Breast epithelium (tissue), 4 donors: ENCODE results near the gene HDAC6. TPM values are rescaled to one million over a fixed set of nuclear protein-coding genes. Genes with fewer than 3 reads are reported as not detected.

Experiments
- DNase-seq, 2 donors: peaks; one replicate each; pipeline ENCODE4 v3.0.0-alpha.2; 2019; ENCODE audit warnings: low spot score in 2 of 2
- H3K27ac ChIP-seq, 2 donors: fragments of 200-600 bp; sonication (generic) in 1 of 2; one replicate each; pipeline ENCODE4 v1.5.1; 2016 to 2019; ENCODE audit warnings: mild to moderate bottlenecking in 1 of 2
- H3K27me3 ChIP-seq, 2 donors: fragments of 200-600 bp; sonication (generic) in 1 of 2; one replicate each; pipeline versions ENCODE4 v1.5.1 to v1.6.0; 2017 to 2019; ENCODE audit warnings: control low read depth in 1 of 2, mild to moderate bottlenecking in 1 of 2
- H3K36me3 ChIP-seq: fragments of 200-600 bp; one replicate; pipeline ENCODE4 v1.5.1; 2019
- H3K4me1 ChIP-seq, 2 donors: fragments of 200-600 bp; sonication (generic); one replicate each; pipeline ENCODE4 v1.5.1; 2016 to 2019; ENCODE audit warnings: control low read depth in 1 of 2
- H3K4me3 ChIP-seq, 3 donors: fragments of 200-600 bp; sonication (generic); 1 replicate in 2 of 3; 2 replicates in 1 of 3; pipeline ENCODE4 v1.5.1; 2016 to 2019; ENCODE audit warnings: mild to moderate bottlenecking in 3 of 3, moderate library complexity in 2 of 3
- H3K9me3 ChIP-seq, 2 donors: fragments of 200-600 bp; sonication (generic) in 1 of 2; one replicate each; pipeline ENCODE4 v1.5.1; 2016 to 2019; ENCODE audit warnings: control low read depth in 1 of 2
- CTCF ChIP-seq, 3 donors: fragments of 450-650 bp; IDR thresholded peaks; one replicate each; pipeline ENCODE4 v1.5.1; 2016 to 2017; ENCODE audit warnings: antibody characterized with exemption in 3 of 3, mild to moderate bottlenecking in 3 of 3, moderate library complexity in 3 of 3
- POLR2A ChIP-seq: fragments of 450-650 bp; IDR thresholded peaks from one replicate; pipeline ENCODE4 v1.6.1; 2016; ENCODE audit warnings: antibody characterized with exemption, mild to moderate bottlenecking, moderate library complexity
- POLR2AphosphoS5 ChIP-seq, 3 donors: sonication (generic); formaldehyde crosslinking; IDR thresholded peaks; one replicate each; pipeline ENCODE4 v1.6.1; 2017; ENCODE audit warnings: antibody characterized with exemption in 3 of 3
- intact Hi-C: fragments of 100-400 bp; cut with DNase I; formaldehyde crosslinking; loops from one replicate; pipeline ENCODE4 v1.15.1; 2023; ENCODE audit warnings: low total_unique reads
- total RNA-seq, 3 donors: library from RNA; depleted of rRNA; stranded (reverse); fragments of >200 nt; gene quantifications; one replicate each; pipeline ENCODE4 v1.1.0, GENCODE V29; 2016

HDAC6 gene
- total RNA-seq, 3 donors from 2014 or later: 78.2 to 86.2 (median 84.3) TPM

DNA sequence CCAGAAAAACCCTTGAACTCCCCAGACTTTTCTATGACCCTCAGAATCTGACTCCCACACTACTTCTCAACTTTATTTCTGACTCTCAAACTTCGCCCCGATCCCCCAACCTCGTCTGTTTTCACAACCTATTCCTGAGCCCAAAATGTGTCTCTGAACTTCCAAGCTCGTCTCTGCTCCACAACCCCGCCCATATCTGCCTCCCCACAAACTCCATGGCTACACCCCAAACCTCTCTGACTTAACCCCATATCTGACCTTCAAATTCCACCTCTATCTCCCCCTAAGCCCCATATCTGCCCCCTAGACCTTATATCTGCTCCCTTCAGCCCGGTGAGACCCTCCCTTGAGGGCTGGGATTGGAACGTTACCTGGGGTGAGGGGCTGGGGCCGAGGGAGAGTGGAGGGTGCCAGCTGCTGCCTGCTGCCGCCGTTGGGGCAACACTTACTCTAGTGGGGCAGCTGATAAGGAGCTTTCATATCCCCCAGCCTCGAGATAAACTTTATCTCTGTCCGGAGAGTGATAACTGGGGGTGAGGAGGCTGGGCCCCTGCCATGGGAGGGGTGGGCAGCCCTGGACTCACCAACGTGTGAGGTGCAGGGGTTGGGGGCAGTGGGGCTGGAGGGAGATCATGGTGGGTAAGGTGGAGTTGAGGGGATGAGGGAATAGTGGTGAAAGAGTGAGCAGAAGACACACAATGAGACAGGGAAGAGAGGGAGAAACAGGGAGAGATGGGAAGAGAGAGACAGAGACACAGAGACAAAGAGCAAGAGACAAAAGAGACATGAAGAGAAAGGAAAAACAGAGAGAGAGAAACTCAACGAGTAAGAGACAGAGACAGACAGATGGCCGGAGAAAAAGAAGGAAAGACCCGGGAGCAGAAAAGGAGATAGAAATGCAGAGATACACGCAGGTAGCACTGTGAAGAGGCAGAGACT lies 14.1 kb upstream of the HDAC6 start:
- H3K27me3 ChIP-seq: peaks cover 0 to 63% of the 10 kb centered on the region in 2 donors

GRCh38 chrX:48789366-48790220 lies 12.3 kb upstream of the HDAC6 start:
- TF ChIP-seq POLR2A (no peak), CTCF (IDR thresholded peaks at IDR 0.05) (no peak), POLR2AphosphoS5 (IDR thresholded peaks at IDR 0.05) (no peak)
- Histone ChIP-seq H3K9me3 (no peaks in the 10 kb centered on the region), H3K4me3 (no peak overlapping the region), H3K27me3 (peaks cover 0 to 69% of the 10 kb centered on the region in 2 donors), H3K4me1 (no peaks in the 10 kb centered on the region), H3K27ac (no peak overlapping the region), H3K36me3 (no peaks in the 10 kb centered on the region)
- no peak for DNase-seq
- intact Hi-C loops: no loop called here

More for the DNA sequence above, 14.1 kb upstream of the HDAC6 start:
- intact Hi-C loops: no loop called here
- Histone ChIP-seq H3K36me3 (no peaks in the 10 kb centered on the region), H3K9me3 (no peaks in the 10 kb centered on the region), H3K27ac (no peak overlapping the region), H3K4me3 (no peak overlapping the region), H3K4me1 (no peaks in the 10 kb centered on the region)
- no peak for DNase-seq
- no peak for TF ChIP-seq POLR2A
- no peak for TF ChIP-seq CTCF (IDR thresholded peaks at IDR 0.05)
- TF ChIP-seq POLR2AphosphoS5 (IDR thresholded peaks at IDR 0.05): no peak

DNA sequence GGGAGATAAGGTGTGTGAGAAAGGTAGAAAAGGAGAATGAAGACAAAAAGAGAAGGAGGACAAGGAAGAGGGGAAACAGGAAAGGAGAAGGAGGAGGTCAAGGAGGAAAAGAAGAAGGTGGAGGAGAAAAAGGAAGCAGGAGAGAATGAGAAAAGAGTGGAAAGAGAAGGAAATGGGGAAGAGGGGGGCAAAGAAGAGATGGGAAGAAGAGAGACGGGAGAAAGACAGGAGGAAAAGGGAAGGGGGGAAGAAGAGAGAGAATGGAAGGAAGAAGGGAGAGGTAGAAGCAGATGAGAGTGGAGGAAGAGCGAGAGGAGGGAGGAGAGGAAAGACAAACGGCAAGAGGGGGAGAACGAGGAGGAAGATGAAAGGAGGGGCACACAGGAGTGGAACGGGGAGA lies 11.4 kb upstream of the HDAC6 start:
- Histone ChIP-seq H3K27me3 (peaks cover 0 to 71% of the 10 kb centered on the region in 2 donors), H3K36me3 (no peaks in the 10 kb centered on the region), H3K4me3 (no peak overlapping the region), H3K27ac (no peak overlapping the region), H3K4me1 (no peaks in the 10 kb centered on the region), H3K9me3 (no peaks in the 10 kb centered on the region)
- intact Hi-C loops: no loop called here
- no peak for DNase-seq
- TF ChIP-seq POLR2AphosphoS5 (IDR thresholded peaks at IDR 0.05) (no peak), CTCF (IDR thresholded peaks at IDR 0.05) (no peak), POLR2A (no peak)

DNA sequence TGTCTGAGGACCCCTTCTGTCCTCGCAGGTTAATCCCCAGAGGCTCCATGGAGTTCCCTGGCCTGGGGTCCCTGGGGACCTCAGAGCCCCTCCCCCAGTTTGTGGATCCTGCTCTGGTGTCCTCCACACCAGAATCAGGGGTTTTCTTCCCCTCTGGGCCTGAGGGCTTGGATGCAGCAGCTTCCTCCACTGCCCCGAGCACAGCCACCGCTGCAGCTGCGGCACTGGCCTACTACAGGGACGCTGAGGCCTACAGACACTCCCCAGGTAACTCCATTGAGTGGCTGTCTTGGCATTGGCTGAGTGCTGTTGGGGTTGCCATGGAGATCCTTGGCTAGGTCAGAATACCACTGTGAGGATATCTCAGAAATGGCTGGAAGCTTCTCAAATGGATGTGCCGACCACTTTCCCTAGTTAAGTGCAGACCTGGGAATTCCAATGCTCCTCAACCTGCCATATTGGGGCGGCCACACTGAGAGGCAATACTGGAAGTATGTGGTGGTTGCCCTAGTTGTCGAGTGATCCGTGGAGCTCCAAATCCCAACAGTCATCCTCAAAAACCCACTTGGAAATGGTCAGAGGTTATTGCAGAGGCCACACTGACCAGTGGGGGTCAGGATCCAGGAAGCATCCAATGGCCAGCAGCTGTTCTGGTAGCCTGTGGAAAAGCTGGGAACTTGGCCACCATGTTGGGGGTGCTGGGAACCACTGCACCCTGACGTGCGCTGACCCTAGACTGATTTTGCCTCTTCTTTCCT lies 10.6 kb upstream of the HDAC6 start:
- peaks cover 0 to 72% of the 10 kb centered on the region in 2 donors for H3K27me3 ChIP-seq
- TF ChIP-seq POLR2A: no peak
- TF ChIP-seq POLR2AphosphoS5 (IDR thresholded peaks at IDR 0.05): no peak
- intact Hi-C loops: no loop called here
- H3K4me1 ChIP-seq: no peaks in the 10 kb centered on the region
- no peak overlapping the region for H3K4me3 ChIP-seq
- H3K9me3 ChIP-seq: no peaks in the 10 kb centered on the region
- no peaks in the 10 kb centered on the region for H3K36me3 ChIP-seq
- no peak overlapping the region for H3K27ac ChIP-seq
- no peak for DNase-seq

DNA sequence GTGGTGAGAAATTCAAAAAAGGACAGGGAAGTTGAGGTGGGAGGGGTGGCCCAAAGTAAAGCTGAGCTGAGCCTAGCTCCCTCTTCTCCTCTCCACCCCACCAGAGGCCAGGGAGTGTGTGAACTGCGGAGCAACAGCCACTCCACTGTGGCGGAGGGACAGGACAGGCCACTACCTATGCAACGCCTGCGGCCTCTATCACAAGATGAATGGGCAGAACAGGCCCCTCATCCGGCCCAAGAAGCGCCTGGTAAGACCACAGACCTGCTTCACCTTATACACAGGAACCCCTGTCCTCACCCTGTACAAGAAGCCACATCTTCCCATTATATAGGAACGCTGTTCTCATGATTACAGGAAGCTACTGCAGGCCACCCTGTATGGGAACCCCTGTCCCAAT lies 9.6 kb upstream of the HDAC6 start:
- Histone ChIP-seq H3K9me3 (no peaks in the 10 kb centered on the region), H3K36me3 (no peaks in the 10 kb centered on the region), H3K27me3 (peaks cover 0 to 64% of the 10 kb centered on the region in 2 donors), H3K4me1 (no peaks in the 10 kb centered on the region), H3K4me3 (no peak overlapping the region), H3K27ac (no peak overlapping the region)
- intact Hi-C loops: no loop called here
- TF ChIP-seq POLR2AphosphoS5 (IDR thresholded peaks at IDR 0.05): no peak
- TF ChIP-seq CTCF (IDR thresholded peaks at IDR 0.05): no peak
- TF ChIP-seq POLR2A: no peak
- DNase-seq: no peak
